ENCODE results near the gene HMCN1. TPM values are rescaled to one million over a fixed set of nuclear protein-coding genes. Genes with fewer than 3 reads are reported as not detected.

The HMCN1 gene
- total RNA-seq, 4 donors from 2014 or later, result 11.6 to 95.9 (median 78.6) TPM

- 38 to 50% methylated on average over 1 of the region's 1 CpG for WGBS, 2 donors (ENCODE audit: low coverage in 1 of 2)
- TF ChIP-seq POLR2A (IDR thresholded peaks at IDR 0.05), result no peak
- no peak for TF ChIP-seq EP300 (IDR thresholded peaks at IDR 0.05)
- TF ChIP-seq POLR2AphosphoS5 (IDR thresholded peaks at IDR 0.05), result no peak
- TF ChIP-seq, protein P1, sequence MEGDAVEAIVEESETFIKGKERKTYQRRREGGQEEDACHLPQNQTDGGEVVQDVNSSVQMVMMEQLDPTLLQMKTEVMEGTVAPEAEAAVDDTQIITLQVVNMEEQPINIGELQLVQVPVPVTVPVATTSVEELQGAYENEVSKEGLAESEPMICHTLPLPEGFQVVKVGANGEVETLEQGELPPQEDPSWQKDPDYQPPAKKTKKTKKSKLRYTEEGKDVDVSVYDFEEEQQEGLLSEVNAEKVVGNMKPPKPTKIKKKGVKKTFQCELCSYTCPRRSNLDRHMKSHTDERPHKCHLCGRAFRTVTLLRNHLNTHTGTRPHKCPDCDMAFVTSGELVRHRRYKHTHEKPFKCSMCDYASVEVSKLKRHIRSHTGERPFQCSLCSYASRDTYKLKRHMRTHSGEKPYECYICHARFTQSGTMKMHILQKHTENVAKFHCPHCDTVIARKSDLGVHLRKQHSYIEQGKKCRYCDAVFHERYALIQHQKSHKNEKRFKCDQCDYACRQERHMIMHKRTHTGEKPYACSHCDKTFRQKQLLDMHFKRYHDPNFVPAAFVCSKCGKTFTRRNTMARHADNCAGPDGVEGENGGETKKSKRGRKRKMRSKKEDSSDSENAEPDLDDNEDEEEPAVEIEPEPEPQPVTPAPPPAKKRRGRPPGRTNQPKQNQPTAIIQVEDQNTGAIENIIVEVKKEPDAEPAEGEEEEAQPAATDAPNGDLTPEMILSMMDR (IDR thresholded peaks at IDR 0.05), result no peak
- ATAC-seq, result no peak
These were observed 91.4 kb downstream of the HMCN1 start for GRCh38 chr1:185825556-185825955.

GRCh38 chr1:185834371-185834905 lies 100.2 kb downstream of the HMCN1 start:
- H3K27me3 ChIP-seq, result no peaks in the 10 kb centered on the region
- TF ChIP-seq, protein P1 (IDR thresholded peaks at IDR 0.05), result no peak
- TF ChIP-seq POLR2A (IDR thresholded peaks at IDR 0.05) (no peak), EP300 (IDR thresholded peaks at IDR 0.05) (no peak), POLR2AphosphoS5 (IDR thresholded peaks at IDR 0.05) (no peak)
- no peaks in the 10 kb centered on the region for H3K9me3 ChIP-seq
- H3K4me3 ChIP-seq, result no peak overlapping the region
- no peaks in the 10 kb centered on the region for H3K36me3 ChIP-seq
- H3K4me1 ChIP-seq, result peaks cover 2 to 24% (median 3%) of the 10 kb centered on the region in 3 donors
- no peak for ATAC-seq
- H3K27ac ChIP-seq, result no peak overlapping the region
- WGBS, 2 donors (ENCODE audit: low coverage in 1 of 2), result 54 to 59% methylated on average over 2 of the region's 2 CpGs

More at GRCh38 chr1:185825556-185825955, 91.4 kb downstream of the HMCN1 start:
- no peak overlapping the region for H3K4me3 ChIP-seq
- H3K27me3 ChIP-seq, result no peaks in the 10 kb centered on the region
- H3K9me3 ChIP-seq, result no peaks in the 10 kb centered on the region
- H3K36me3 ChIP-seq, result no peaks in the 10 kb centered on the region
- peaks cover 0 to 10% (median 0%) of the 10 kb centered on the region in 3 donors for H3K4me1 ChIP-seq
- no peak overlapping the region for H3K27ac ChIP-seq

DNA sequence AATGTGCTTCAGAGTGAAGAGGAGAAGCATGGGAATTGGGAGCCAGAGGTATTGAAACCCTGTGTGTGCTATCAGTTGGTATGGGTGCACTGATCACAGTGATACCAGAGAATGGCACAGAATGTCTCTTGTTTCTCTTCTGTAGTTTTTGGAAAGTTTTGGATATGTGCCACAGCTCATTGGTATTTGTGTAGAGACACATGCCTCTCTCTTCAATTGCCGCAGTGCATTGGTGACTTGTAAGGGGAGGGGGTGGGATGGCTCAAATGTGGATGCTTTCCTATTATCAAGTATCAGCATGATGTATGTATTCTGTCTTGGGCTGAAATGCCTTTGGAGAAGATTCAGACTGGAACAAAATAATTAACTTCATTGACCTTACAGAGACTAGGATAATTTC lies 101.0 kb downstream of the HMCN1 start:
- no peaks in the 10 kb centered on the region for H3K9me3 ChIP-seq
- H3K27ac ChIP-seq, result no peak overlapping the region
- 100% methylated on average over 1 of the region's 1 CpG; no CpG with 5 or more reads in 1 of the 2 donors for WGBS, 2 donors (ENCODE audit: low coverage in 1 of 2)
- H3K4me1 ChIP-seq, result peaks cover 2 to 24% (median 3%) of the 10 kb centered on the region in 3 donors
- no peak for TF ChIP-seq POLR2AphosphoS5 (IDR thresholded peaks at IDR 0.05)
- TF ChIP-seq EP300 (IDR thresholded peaks at IDR 0.05), result no peak
- no peak for TF ChIP-seq POLR2A (IDR thresholded peaks at IDR 0.05)
- TF ChIP-seq, protein P1 (IDR thresholded peaks at IDR 0.05), result no peak
- no peak overlapping the region for H3K4me3 ChIP-seq
- no peaks in the 10 kb centered on the region for H3K27me3 ChIP-seq
- ATAC-seq, result no peak
- H3K36me3 ChIP-seq, result no peaks in the 10 kb centered on the region

GRCh38 chr1:185837711-185838110 lies 103.5 kb downstream of the HMCN1 start:
- H3K9me3 ChIP-seq, result no peaks in the 10 kb centered on the region
- H3K27ac ChIP-seq, result no peak overlapping the region
- TF ChIP-seq EP300 (IDR thresholded peaks at IDR 0.05) (no peak), POLR2A (IDR thresholded peaks at IDR 0.05) (no peak), POLR2AphosphoS5 (IDR thresholded peaks at IDR 0.05) (no peak)
- TF ChIP-seq, protein P1 (IDR thresholded peaks at IDR 0.05), result no peak
- H3K4me1 ChIP-seq, result peaks cover 2 to 24% (median 3%) of the 10 kb centered on the region in 3 donors
- WGBS, 2 donors (ENCODE audit: low coverage in 1 of 2), result 67 to 88% methylated on average over 1 of the region's 1 CpG
- H3K36me3 ChIP-seq, result no peaks in the 10 kb centered on the region
- H3K4me3 ChIP-seq, result no peak overlapping the region
- no peaks in the 10 kb centered on the region for H3K27me3 ChIP-seq
- no peak for ATAC-seq

DNA sequence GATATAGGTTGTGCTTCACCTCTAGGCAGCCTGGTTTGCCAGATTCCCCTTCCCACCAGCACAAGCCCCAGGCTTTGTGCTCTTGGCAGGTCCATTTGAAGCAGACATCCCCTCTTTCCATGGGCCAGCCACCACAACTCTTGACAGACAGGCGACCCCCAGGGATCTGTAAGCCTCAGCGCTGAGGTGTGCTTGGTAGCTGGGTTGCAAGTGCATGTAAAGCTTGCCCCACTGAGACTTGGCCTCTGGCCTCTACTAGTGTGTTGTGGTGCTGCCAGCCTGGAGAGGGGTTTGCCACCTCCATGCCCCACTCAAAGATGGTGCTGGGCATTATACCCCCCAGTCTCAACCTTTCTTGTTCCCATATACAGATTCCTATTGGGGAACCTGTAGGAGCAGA lies 103.9 kb downstream of the HMCN1 start:
- Histone ChIP-seq H3K4me1 (peaks cover 2 to 26% (median 3%) of the 10 kb centered on the region in 3 donors), H3K27me3 (no peaks in the 10 kb centered on the region), H3K36me3 (no peaks in the 10 kb centered on the region), H3K9me3 (no peaks in the 10 kb centered on the region), H3K4me3 (no peak overlapping the region), H3K27ac (no peak overlapping the region)
- ATAC-seq, result no peak
- TF ChIP-seq, protein P1 (IDR thresholded peaks at IDR 0.05), result no peak
- TF ChIP-seq POLR2AphosphoS5 (IDR thresholded peaks at IDR 0.05) (no peak), POLR2A (IDR thresholded peaks at IDR 0.05) (no peak), EP300 (IDR thresholded peaks at IDR 0.05) (no peak)
- WGBS, 2 donors (ENCODE audit: low coverage in 1 of 2), result no CpG with 5 or more reads among the region's 2 CpGs
